Neural cell (in vitro differentiated cells): Measurements from ENCODE around the gene CAPRIN1. TPM values are rescaled to one million over a fixed set of nuclear protein-coding genes. Genes with fewer than 3 reads are reported as not detected.
A peak's percentile ranks its signal among the peaks of the same experiment; 100 is the strongest.

Source experiments
- H2AFZ ChIP-seq: fragments of 200-600, 300-800 bp; sonication (generic), shearing (Covaris generic); 2 replicates; pipeline ENCODE4 v1.6.0; 2014; ENCODE audit warnings: low read depth, mild to moderate bottlenecking, antibody characterized with exemption, low read length, moderate library complexity
- H3F3A ChIP-seq: fragments of 200-600 bp; shearing (Covaris generic); 2 replicates; pipeline ENCODE4 v1.6.1; 2016; ENCODE audit warnings: mild to moderate bottlenecking, moderate library complexity, mixed read lengths, antibody characterized with exemption, low read length; ENCODE audit not compliant: insufficient read depth, poor library complexity, severe bottlenecking
- H3K27ac ChIP-seq: fragments of 200-600, 300-800 bp; sonication (generic), shearing (Covaris generic); 2 replicates; pipeline ENCODE4 v1.5.1; 2014; ENCODE audit warnings: mild to moderate bottlenecking, low read length, moderate library complexity
- H3K27me3 ChIP-seq: fragments of 300-800, 200-600 bp; sonication (generic), shearing (Covaris generic); 2 replicates; pipeline ENCODE4 v1.6.0; 2014; ENCODE audit warnings: mild to moderate bottlenecking, low read depth, low read length, moderate library complexity; ENCODE audit not compliant: insufficient read depth
- H3K36me3 ChIP-seq: fragments of 300-800, 200-600 bp; sonication (generic), shearing (Covaris generic); 2 replicates; pipeline ENCODE4 v1.5.1; 2014; ENCODE audit warnings: mild to moderate bottlenecking, antibody characterized with exemption, low read length, moderate library complexity; ENCODE audit not compliant: insufficient read depth
- H3K4me2 ChIP-seq: fragments of 300-800, 200-600 bp; sonication (generic), shearing (Covaris generic); 2 replicates; pipeline ENCODE4 v1.6.0; 2014; ENCODE audit warnings: mild to moderate bottlenecking, low read length
- H3K4me3 ChIP-seq: fragments of 300-800, 200-600 bp; sonication (generic), shearing (Covaris generic); 2 replicates; pipeline ENCODE4 v1.5.1; 2014; ENCODE audit warnings: mild to moderate bottlenecking, low read length, moderate library complexity
- H3K79me2 ChIP-seq: fragments of 200-600 bp; shearing (Covaris generic); replicated peaks from 2 replicates; pipeline ENCODE4 v1.6.0; 2014; ENCODE audit warnings: mild to moderate bottlenecking, low read length, moderate library complexity; ENCODE audit not compliant: insufficient read depth
- H3K9ac ChIP-seq: fragments of 300-800, 200-600 bp; sonication (generic), shearing (Covaris generic); 2 replicates; pipeline ENCODE4 v1.6.1; 2016; ENCODE audit warnings: mild to moderate bottlenecking, low read length, mixed read lengths
- H3K9me2 ChIP-seq: fragments of 200-600 bp; shearing (Covaris generic); 2 replicates; pipeline ENCODE4 v1.6.1; 2016; ENCODE audit warnings: mild to moderate bottlenecking, low read length, mixed read lengths; ENCODE audit not compliant: insufficient read depth
- H3K9me3 ChIP-seq: fragments of 200-600, 300-800 bp; sonication (generic), shearing (Covaris generic); 2 replicates; pipeline ENCODE4 v1.6.1; 2016; ENCODE audit warnings: mild to moderate bottlenecking, mixed run types, low read length, moderate library complexity, mixed read lengths
- H4K20me1 ChIP-seq: fragments of 200-600 bp; shearing (Covaris generic); 2 replicates; pipeline ENCODE4 v1.6.1; 2016; ENCODE audit warnings: mild to moderate bottlenecking, mixed run types; ENCODE audit not compliant: insufficient read depth
- CTCF ChIP-seq: fragments of 450-650 bp; IDR thresholded peaks from 2 replicates; pipeline ENCODE4 v1.5.1; 2014; ENCODE audit warnings: antibody characterized with exemption, mild to moderate bottlenecking, moderate library complexity; ENCODE audit not compliant: poor library complexity, severe bottlenecking
- EP300 ChIP-seq: fragments of 450-650 bp; conservative IDR thresholded peaks from 2 replicates; pipeline ENCODE4 v1.6.1; 2014; ENCODE audit warnings: antibody characterized with exemption, mild to moderate bottlenecking, moderate library complexity; ENCODE audit not compliant: poor library complexity, severe bottlenecking
- EZH2 ChIP-seq: fragments of 200-600, 300-800 bp; shearing (Covaris generic), sonication (generic); IDR thresholded peaks from 2 replicates; pipeline ENCODE4 v1.6.1; 2014; ENCODE audit warnings: antibody characterized with exemption, low read length, borderline replicate concordance, mild to moderate bottlenecking; ENCODE audit not compliant: insufficient read depth, poor library complexity, severe bottlenecking
- MXI1 ChIP-seq: fragments of 450-650 bp; conservative IDR thresholded peaks from 2 replicates; pipeline ENCODE4 v1.6.1; 2014; ENCODE audit warnings: antibody characterized with exemption, mild to moderate bottlenecking; ENCODE audit not compliant: poor library complexity, severe bottlenecking
- POLR2AphosphoS5 ChIP-seq: IDR thresholded peaks from 2 replicates; pipeline ENCODE4 v1.6.1; 2012
- RAD21 ChIP-seq: fragments of 450-650 bp; conservative IDR thresholded peaks from 2 replicates; pipeline ENCODE4 v1.6.1; 2014; ENCODE audit warnings: antibody characterized with exemption, mild to moderate bottlenecking, moderate library complexity
- REST ChIP-seq: IDR thresholded peaks from 2 replicates; pipeline ENCODE4 v1.6.1; 2012; ENCODE audit warnings: borderline replicate concordance
- SMC3 ChIP-seq: fragments of 450-650 bp; conservative IDR thresholded peaks from 2 replicates; pipeline ENCODE4 v1.6.1; 2014; ENCODE audit warnings: antibody characterized with exemption, mild to moderate bottlenecking, moderate library complexity; ENCODE audit not compliant: poor library complexity
- TAF1 ChIP-seq: IDR thresholded peaks from 2 replicates; pipeline ENCODE4 v1.6.1; 2012; ENCODE audit warnings: low read depth
- polyA plus RNA-seq: library from polyadenylated mRNA; depleted of rRNA; stranded (reverse); fragments of >200 nt; gene quantifications from 2 replicates; pipeline ENCODE4 v1.2.3, GENCODE V29; 2014

The CAPRIN1 gene
- polyA plus RNA-seq, 1 donor from 2014 or later: 256 TPM

- H3K9ac ChIP-seq: no peak overlapping the region
Observed at GRCh38 chr11:34098813-34099212, 47.3 kb downstream of the CAPRIN1 start.

GRCh38 chr11:34104680-34105078, 53.1 kb downstream of the CAPRIN1 start:
- Histone ChIP-seq H3K4me3 (peak overlapping the region; percentile 82), H3F3A (peaks cover 8% of the 10 kb centered on the region), H3K9me3 (no peaks in the 10 kb centered on the region), H3K9me2 (no peaks in the 10 kb centered on the region), H4K20me1 (no peaks in the 10 kb centered on the region), H2AFZ (peak overlapping the region; percentile 58), H3K27ac (peak overlapping the region; percentile 82), H3K9ac (peak overlapping the region; percentile 81), H3K4me2 (peak overlapping the region; percentile 91), H3K79me2 (peaks cover 15% of the 10 kb centered on the region), H3K36me3 (peaks cover 8% of the 10 kb centered on the region), H3K27me3 (no peaks in the 10 kb centered on the region)
- TF ChIP-seq TAF1 (no peak), SMC3 (no peak), EZH2 (no peak), POLR2AphosphoS5 (no peak), REST (no peak), CTCF (no peak)

More at GRCh38 chr11:34098813-34099212, 47.3 kb downstream of the CAPRIN1 start:
- no peak overlapping the region for H3K4me3 ChIP-seq
- H3F3A ChIP-seq: peaks cover 4% of the 10 kb centered on the region
- H3K36me3 ChIP-seq: peaks cover 17% of the 10 kb centered on the region
- no peaks in the 10 kb centered on the region for H3K9me2 ChIP-seq
- TF ChIP-seq EZH2 (no peak), CTCF (no peak), RAD21 (no peak), POLR2AphosphoS5 (no peak), SMC3 (no peak), REST (no peak), TAF1 (no peak), EP300 (no peak), MXI1 (no peak)
- no peaks in the 10 kb centered on the region for H4K20me1 ChIP-seq
- H3K4me2 ChIP-seq: no peak overlapping the region
- H3K27me3 ChIP-seq: no peaks in the 10 kb centered on the region
- no peak overlapping the region for H3K27ac ChIP-seq
- no peak overlapping the region for H2AFZ ChIP-seq
- H3K9me3 ChIP-seq: no peaks in the 10 kb centered on the region
- H3K79me2 ChIP-seq: peaks cover 10% of the 10 kb centered on the region
